MM.1S (cell line): Measurements from ENCODE around the gene ERICH3.
"Not testable (repeated sequence)": the region's sequence is repeated elsewhere in the genome, so short reads cannot be mapped to it uniquely, and the experiment has no call there.

Experiments used
- EZH2 ChIP-seq: fragments of 300-600 bp; sonication (generic); optimal IDR thresholded peaks from 2 replicates; pipeline ENCODE3; 2017; ENCODE audit warnings: low read depth, mild to moderate bottlenecking, antibody characterized with exemption, low read length, mixed read lengths
- EZH2phosphoT487 ChIP-seq: fragments of 300-600 bp; sonication (generic); IDR thresholded peaks from 2 replicates; pipeline ENCODE4 v1.6.1; 2018; ENCODE audit warnings: antibody characterized with exemption, low read length
- TF ChIP-seq, protein P1 (sequence below): fragments of 300-600 bp; sonication (generic); IDR thresholded peaks from 2 replicates; pipeline ENCODE4 v1.5.1; 2016; ENCODE audit warnings: antibody characterized with exemption, low read length, mixed read lengths

DNA sequence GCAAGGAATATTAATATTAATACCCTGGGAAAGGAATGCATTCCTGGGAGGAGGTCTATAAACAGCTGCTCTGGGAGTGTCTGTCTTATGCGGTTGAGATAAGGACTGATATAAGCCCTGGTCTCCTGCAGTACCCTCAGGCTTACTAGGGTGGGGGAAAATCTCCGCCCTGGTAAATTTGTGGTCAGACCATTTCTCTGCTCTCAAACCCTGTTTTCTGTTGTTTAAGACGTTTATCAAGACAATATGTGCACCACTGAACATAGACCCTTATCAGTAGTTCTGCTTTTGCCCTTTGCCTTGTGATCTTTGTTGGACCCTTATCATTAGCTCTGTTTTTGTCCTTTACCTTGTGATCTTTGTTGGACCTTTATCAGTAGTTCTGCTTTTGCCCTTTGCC lies 2.7 kb downstream of the ERICH3 start:
- TF ChIP-seq, protein P1, sequence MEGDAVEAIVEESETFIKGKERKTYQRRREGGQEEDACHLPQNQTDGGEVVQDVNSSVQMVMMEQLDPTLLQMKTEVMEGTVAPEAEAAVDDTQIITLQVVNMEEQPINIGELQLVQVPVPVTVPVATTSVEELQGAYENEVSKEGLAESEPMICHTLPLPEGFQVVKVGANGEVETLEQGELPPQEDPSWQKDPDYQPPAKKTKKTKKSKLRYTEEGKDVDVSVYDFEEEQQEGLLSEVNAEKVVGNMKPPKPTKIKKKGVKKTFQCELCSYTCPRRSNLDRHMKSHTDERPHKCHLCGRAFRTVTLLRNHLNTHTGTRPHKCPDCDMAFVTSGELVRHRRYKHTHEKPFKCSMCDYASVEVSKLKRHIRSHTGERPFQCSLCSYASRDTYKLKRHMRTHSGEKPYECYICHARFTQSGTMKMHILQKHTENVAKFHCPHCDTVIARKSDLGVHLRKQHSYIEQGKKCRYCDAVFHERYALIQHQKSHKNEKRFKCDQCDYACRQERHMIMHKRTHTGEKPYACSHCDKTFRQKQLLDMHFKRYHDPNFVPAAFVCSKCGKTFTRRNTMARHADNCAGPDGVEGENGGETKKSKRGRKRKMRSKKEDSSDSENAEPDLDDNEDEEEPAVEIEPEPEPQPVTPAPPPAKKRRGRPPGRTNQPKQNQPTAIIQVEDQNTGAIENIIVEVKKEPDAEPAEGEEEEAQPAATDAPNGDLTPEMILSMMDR: not testable (repeated sequence)
- TF ChIP-seq EZH2, EZH2phosphoT487: not testable (repeated sequence)
